ENCODE data around the gene TPI1.
A peak's percentile ranks its signal among the peaks of the same experiment; 100 is the strongest.
"Not testable (repeated sequence)": the region's sequence is repeated elsewhere in the genome, so short reads cannot be mapped to it uniquely, and the experiment has no call there.

TPI1 gene

DNA sequence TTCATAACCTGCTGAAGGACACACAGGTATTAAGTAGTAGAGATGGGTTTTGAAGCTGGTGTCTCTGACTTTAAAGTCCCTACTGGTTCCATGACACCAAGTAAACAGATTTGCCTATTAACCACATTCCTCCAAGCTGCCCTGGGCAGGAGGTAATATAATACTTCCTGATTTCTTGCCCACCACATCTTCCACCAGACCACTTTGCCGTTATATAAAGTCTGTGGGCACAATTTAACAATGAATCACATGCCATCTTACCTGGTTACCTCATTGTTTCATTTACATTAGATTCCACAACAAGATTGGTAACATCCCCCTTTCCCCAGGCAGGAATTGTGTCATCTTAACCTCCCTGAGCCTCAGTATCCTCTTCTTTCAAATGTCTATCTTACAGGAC, 36.4 kb downstream of the TPI1 start:
- Histone ChIP-seq H3K27me3 (ENCODE audit: control insufficient read depth, insufficient read depth, low read length) (no peaks in the 10 kb centered on the region), H3K27ac (no peak overlapping the region), H3K9me3 (ENCODE audit: control insufficient read depth, low read length) (no peaks in the 10 kb centered on the region), H3K79me2 (no peaks in the 10 kb centered on the region), H3K4me2 (ENCODE audit: low read length) (peak overlapping the region; percentile 87), H3K4me3 (ENCODE audit: low read depth, low read length) (peak overlapping the region; percentile 75), H3K9ac (no peak overlapping the region), H2AFZ (peak overlapping the region; percentile 95), H3K36me3 (ENCODE audit: control insufficient read depth, insufficient read depth, low read length) (no peaks in the 10 kb centered on the region), H3K4me1 (peaks cover 8% of the 10 kb centered on the region)
- TF ChIP-seq, protein P1, sequence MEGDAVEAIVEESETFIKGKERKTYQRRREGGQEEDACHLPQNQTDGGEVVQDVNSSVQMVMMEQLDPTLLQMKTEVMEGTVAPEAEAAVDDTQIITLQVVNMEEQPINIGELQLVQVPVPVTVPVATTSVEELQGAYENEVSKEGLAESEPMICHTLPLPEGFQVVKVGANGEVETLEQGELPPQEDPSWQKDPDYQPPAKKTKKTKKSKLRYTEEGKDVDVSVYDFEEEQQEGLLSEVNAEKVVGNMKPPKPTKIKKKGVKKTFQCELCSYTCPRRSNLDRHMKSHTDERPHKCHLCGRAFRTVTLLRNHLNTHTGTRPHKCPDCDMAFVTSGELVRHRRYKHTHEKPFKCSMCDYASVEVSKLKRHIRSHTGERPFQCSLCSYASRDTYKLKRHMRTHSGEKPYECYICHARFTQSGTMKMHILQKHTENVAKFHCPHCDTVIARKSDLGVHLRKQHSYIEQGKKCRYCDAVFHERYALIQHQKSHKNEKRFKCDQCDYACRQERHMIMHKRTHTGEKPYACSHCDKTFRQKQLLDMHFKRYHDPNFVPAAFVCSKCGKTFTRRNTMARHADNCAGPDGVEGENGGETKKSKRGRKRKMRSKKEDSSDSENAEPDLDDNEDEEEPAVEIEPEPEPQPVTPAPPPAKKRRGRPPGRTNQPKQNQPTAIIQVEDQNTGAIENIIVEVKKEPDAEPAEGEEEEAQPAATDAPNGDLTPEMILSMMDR (IDR thresholded peaks at IDR 0.05) = no peak

DNA sequence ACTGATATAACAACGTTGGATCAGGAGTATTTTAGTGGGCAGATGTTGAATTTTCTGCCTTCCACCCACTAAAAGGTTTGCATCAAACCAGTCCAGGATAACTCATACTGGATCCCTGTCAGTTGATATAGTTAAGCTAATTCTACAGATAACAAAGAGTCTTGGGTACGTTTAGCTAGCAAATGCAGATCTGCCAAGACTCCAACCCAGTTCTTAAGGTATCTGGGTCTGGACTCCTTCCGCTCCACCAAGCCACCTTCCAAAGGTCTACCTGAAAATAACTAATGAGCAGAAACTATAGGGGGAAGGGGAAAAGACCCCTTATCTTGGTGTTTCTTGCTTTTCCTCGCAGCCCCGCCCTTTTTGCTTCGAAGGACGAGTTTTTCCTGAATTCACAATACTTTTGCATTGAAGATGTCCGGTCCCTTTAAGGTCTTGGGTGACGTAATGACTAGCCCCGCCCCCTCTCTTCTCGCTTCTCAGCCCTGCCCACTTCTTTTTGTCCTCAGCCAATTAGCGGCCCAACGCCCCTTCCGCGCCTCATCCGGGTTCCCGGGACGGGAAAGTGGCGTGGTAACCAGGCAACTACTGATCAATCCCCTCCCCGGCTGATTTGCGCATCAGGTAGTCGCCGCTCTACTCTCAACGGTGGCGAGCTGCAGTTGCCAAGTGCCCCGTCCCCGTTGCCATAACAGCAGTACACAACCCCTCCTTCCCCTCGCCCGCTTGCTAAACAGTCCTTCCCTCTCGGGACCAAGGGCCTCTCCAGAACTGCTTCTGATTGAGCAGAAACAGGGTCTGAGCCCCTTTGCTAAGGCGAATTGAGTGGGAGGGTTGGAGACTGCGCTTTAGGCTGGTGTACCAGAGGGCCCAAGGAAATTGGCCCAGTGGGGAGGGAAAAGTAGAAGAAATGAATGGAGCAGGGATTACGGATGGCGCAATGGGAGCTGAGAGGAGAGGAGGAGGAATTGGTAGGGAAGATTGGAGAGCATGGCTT, 37.2 kb downstream of the TPI1 start, which contains the start of gene LRRC23:
Gene LRRC23 (plus strand): TSS at position 543 of the 997 bp plus-strand sequence. CDS start 812 bp downstream, outside the sequence.
- Histone ChIP-seq H3K27ac (peak within 1 kb of the TSS; percentile 88), H3K27me3 (ENCODE audit: control insufficient read depth, insufficient read depth, low read length) (no peaks in the 10 kb centered on the region), H3K4me3 (ENCODE audit: low read depth, low read length) (peak within 1 kb of the TSS; percentile 75), H3K79me2 (no peaks in the 10 kb centered on the region), H3K36me3 (ENCODE audit: control insufficient read depth, insufficient read depth, low read length) (no peaks in the 10 kb centered on the region), H3K9ac (peak within 1 kb of the TSS; percentile 62), H3K4me2 (ENCODE audit: low read length) (peak within 1 kb of the TSS; percentile 87), H2AFZ (peak within 1 kb of the TSS; percentile 95), H3K9me3 (ENCODE audit: control insufficient read depth, low read length) (no peaks in the 10 kb centered on the region), H3K4me1 (peaks cover 8% of the 10 kb centered on the region)
- TF ChIP-seq, protein P1 (IDR thresholded peaks at IDR 0.05) = no peak

DNA sequence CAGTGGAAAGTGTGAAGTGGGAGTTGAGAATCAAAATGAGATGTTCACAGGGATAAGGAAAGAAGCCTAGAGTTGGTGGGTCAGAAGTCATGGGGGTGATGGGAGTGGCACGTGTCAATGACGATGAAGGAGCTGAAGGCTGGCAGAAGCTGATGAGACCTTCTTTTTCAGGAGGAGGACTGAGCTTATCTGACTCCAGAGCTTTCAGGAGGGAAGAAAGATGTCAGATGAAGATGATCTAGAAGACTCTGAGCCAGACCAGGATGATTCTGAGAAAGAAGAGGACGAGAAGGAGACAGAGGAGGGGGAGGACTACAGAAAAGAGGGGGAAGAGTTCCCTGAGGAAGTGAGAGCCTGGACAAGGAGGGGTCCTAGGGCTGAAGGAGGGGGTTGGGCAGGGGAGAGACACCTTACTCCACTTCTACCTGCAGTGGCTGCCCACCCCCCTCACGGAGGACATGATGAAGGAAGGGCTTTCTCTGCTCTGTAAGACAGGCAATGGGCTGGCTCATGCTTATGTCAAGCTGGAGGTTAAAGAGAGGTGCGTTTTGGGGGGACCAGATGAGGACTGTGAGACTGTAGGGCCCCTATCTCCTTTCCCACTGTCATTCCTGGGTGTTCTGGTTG, 38.2 kb downstream of the TPI1 start:
- H3K4me2 ChIP-seq (ENCODE audit: low read length) = peak overlapping the region; percentile 87
- TF ChIP-seq, protein P1 (IDR thresholded peaks at IDR 0.05) = no peak
- peak overlapping the region; percentile 62 for H3K9ac ChIP-seq
- H3K36me3 ChIP-seq (ENCODE audit: control insufficient read depth, insufficient read depth, low read length) = no peaks in the 10 kb centered on the region
- H3K79me2 ChIP-seq = no peaks in the 10 kb centered on the region
- peaks cover 8% of the 10 kb centered on the region for H3K4me1 ChIP-seq
- peak overlapping the region; percentile 95 for H2AFZ ChIP-seq
- no peaks in the 10 kb centered on the region for H3K27me3 ChIP-seq (ENCODE audit: control insufficient read depth, insufficient read depth, low read length)
- peak overlapping the region; percentile 75 for H3K4me3 ChIP-seq (ENCODE audit: low read depth, low read length)
- H3K27ac ChIP-seq = peak overlapping the region; percentile 88
- no peaks in the 10 kb centered on the region for H3K9me3 ChIP-seq (ENCODE audit: control insufficient read depth, low read length)

DNA sequence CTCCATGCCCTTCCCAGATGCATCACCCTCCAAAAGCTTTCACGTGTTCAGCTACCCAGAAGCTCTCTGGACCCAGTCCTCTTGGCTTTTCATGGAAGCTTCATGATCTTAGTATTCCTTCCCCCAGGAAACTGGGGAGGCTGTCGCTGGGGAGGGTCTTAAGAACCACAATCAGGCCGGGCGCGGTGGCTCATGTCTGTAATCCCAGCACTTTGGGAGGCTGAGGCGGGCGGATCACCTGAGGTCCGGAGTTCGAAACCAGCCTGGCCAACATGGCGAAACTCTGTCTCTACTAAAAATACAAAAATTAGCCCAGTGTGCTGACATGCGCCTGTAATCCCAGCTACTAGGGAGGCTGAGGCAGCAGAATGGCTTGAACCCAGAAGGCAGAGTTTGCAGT, 40.8 kb downstream of the TPI1 start:
- H3K4me3 ChIP-seq (ENCODE audit: low read depth, low read length); H3K9ac ChIP-seq; H3K4me1 ChIP-seq; H3K79me2 ChIP-seq; H3K36me3 ChIP-seq (ENCODE audit: control insufficient read depth, insufficient read depth, low read length); H3K9me3 ChIP-seq (ENCODE audit: control insufficient read depth, low read length); H2AFZ ChIP-seq; H3K27me3 ChIP-seq (ENCODE audit: control insufficient read depth, insufficient read depth, low read length); H3K4me2 ChIP-seq (ENCODE audit: low read length); H3K27ac ChIP-seq: not testable (repeated sequence)

DNA sequence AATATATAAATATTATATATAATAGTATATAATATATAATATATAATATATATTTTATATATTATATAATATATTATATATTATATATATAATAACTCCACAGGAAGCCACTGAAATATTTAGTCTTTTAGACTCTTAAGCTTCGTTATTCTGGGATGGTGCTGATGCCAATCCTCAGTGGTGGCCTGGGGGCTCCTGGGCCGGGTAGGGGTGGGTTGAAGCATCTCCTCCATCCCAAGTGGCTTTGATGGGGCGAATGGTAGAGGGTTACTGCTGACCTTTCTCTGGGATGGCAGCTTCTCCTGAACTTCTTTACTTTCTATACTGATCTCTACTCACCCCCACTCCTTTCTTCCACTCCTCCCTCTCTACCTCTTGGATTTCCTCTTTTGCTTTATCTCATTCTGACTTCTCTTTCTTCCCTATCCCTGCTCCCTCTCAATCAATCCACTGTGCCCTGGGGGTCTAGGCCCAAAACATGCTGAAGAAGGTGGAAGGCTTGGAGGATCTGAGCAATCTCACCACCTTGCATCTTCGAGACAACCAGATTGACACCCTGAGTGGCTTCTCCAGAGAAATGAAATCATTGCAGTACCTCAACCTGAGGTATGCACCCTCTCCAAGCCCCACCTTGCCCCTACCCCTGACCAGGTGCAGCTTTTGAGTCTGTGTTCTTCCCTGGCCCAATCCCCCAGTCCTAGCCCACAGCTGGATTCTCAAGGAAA, 42.3 kb downstream of the TPI1 start:
- H3K4me2 ChIP-seq (ENCODE audit: low read length) = no peak overlapping the region
- no peak overlapping the region for H3K27ac ChIP-seq
- H2AFZ ChIP-seq = no peak overlapping the region
- H3K9me3 ChIP-seq (ENCODE audit: control insufficient read depth, low read length) = no peaks in the 10 kb centered on the region
- no peaks in the 10 kb centered on the region for H3K79me2 ChIP-seq
- no peaks in the 10 kb centered on the region for H3K36me3 ChIP-seq (ENCODE audit: control insufficient read depth, insufficient read depth, low read length)
- no peaks in the 10 kb centered on the region for H3K27me3 ChIP-seq (ENCODE audit: control insufficient read depth, insufficient read depth, low read length)
- no peaks in the 10 kb centered on the region for H3K4me1 ChIP-seq
- TF ChIP-seq, protein P1 (IDR thresholded peaks at IDR 0.05) = no peak
- no peak overlapping the region for H3K4me3 ChIP-seq (ENCODE audit: low read depth, low read length)
- no peak overlapping the region for H3K9ac ChIP-seq

Data from parathyroid adenoma (tissue), 2 donors.